ENCODE measurements around the gene RIC8B. TPM values are rescaled to one million over a fixed set of nuclear protein-coding genes. Genes with fewer than 3 reads are reported as not detected.

RIC8B gene
- total and polyA plus RNA-seq, 8 donors, result 2.2 to 71.0 (median 5.6) TPM

DNA sequence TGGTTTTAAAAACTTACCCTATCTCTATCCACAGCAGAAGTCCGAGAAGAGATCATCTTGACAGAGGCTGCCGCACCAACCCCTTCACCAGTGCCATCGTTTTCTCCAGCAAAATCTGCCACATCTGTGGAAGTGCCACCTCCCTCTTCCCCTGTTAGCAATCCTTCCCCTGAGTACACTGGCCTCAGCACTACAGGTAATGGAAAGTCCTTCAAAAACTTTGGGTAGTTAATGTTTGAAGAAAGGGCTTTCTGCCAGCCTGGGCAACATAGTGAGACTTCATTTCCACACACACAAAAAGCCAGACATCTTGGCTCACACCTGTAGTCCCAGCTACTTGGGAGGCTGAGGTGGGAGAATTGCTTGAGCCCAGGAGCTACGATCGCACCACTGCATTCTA is 41.6 kb upstream of the RIC8B start:
- H3K9me3 ChIP-seq, result no peaks in the 10 kb centered on the region
- WGBS, 5 donors, result 91 to 94% (median 93%) methylated on average over 5 of the region's 5 CpGs
- no peak for DNase-seq
- H3K36me3 ChIP-seq, result no peaks in the 10 kb centered on the region
- no peak for TF ChIP-seq CTCF (IDR thresholded peaks at IDR 0.05)
- no peak for TF ChIP-seq POLR2A (IDR thresholded peaks at IDR 0.05)
- no peak for TF ChIP-seq POLR2AphosphoS5 (IDR thresholded peaks at IDR 0.05)
- TF ChIP-seq EP300 (IDR thresholded peaks at IDR 0.05), result no peak
- intact Hi-C loops (cut with DNase I; ENCODE audit: low total_unique reads), result no loop called here
- no peak overlapping the region for H3K4me3 ChIP-seq
- H3K27me3 ChIP-seq, result no peaks in the 10 kb centered on the region
- no peak overlapping the region for H3K27ac ChIP-seq
- no peaks in the 10 kb centered on the region for H3K4me1 ChIP-seq

- H3K4me3 ChIP-seq, result no peak overlapping the region
- no peaks in the 10 kb centered on the region for H3K4me1 ChIP-seq
- intact Hi-C loops (cut with DNase I; ENCODE audit: low total_unique reads), result no loop called here
- no peaks in the 10 kb centered on the region for H3K36me3 ChIP-seq
- no peaks in the 10 kb centered on the region for H3K9me3 ChIP-seq
- 78 to 89% (median 82%) methylated on average over 4 of the region's 4 CpGs for WGBS, 5 donors
- no peak overlapping the region for H3K27ac ChIP-seq
- no peaks in the 10 kb centered on the region for H3K27me3 ChIP-seq
- DNase-seq, result no peak
- no peak for TF ChIP-seq EP300 (IDR thresholded peaks at IDR 0.05)
- TF ChIP-seq POLR2AphosphoS5 (IDR thresholded peaks at IDR 0.05), result no peak
- no peak for TF ChIP-seq POLR2A (IDR thresholded peaks at IDR 0.05)
- no peak for TF ChIP-seq CTCF (IDR thresholded peaks at IDR 0.05)
Observed at GRCh38 chr12:106733660-106734059, 40.8 kb upstream of the RIC8B start.

DNA sequence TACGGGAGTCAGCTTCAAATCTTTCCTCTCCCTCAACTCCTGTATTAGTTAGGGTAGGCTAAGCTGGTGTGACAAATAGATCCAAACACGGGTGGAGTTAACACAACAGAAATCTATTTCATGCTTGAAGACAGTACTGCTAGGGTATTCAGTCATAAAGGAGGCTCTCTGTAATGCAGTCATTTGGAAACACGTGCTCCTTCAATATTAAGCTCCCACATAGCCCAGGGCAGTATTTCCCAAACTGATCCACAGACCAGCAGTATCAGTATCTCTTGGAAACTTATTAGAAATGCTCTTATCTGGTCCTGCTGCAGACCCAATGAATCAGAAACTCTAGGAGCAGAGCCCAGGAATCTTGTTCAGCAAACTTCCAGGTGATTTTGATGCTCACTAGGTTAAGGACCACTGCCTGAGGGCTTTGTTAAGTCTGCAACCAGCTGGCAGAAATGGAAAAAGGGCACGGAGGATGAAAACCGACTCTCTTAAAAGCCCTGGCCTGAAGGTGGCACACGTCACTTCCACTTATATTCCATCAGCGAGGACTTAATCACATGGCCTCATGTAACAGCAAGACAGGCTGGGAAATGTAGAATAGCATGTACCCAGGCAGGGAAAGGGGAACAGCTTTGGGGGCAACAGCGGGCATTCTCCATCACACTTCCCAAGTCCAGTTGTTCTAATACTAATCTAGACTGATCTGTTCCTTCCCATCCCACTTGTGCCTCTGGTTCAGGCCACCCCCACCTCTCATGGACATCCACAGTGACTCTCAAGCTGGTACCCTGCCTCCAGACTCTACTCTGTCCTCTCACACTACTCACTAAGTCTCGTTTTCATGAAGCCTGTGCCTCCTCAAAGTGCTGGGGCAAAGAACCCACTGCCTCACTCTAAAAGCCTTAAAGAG is 38.2 kb upstream of the RIC8B start:
- no peak for DNase-seq
- intact Hi-C loops (cut with DNase I; ENCODE audit: low total_unique reads), result no loop called here
- H3K4me3 ChIP-seq, result no peak overlapping the region
- WGBS, 5 donors, result 61 to 72% (median 64%) methylated on average over 9 of the region's 9 CpGs
- H3K9me3 ChIP-seq, result no peaks in the 10 kb centered on the region
- no peaks in the 10 kb centered on the region for H3K36me3 ChIP-seq
- H3K27ac ChIP-seq, result no peak overlapping the region
- H3K4me1 ChIP-seq, result peaks cover 0 to 5% (median 0%) of the 10 kb centered on the region in 4 donors
- no peaks in the 10 kb centered on the region for H3K27me3 ChIP-seq
- no peak for TF ChIP-seq POLR2AphosphoS5 (IDR thresholded peaks at IDR 0.05)
- TF ChIP-seq POLR2A (IDR thresholded peaks at IDR 0.05), result no peak
- no peak for TF ChIP-seq EP300 (IDR thresholded peaks at IDR 0.05)
- no peak for TF ChIP-seq CTCF (IDR thresholded peaks at IDR 0.05)

DNA sequence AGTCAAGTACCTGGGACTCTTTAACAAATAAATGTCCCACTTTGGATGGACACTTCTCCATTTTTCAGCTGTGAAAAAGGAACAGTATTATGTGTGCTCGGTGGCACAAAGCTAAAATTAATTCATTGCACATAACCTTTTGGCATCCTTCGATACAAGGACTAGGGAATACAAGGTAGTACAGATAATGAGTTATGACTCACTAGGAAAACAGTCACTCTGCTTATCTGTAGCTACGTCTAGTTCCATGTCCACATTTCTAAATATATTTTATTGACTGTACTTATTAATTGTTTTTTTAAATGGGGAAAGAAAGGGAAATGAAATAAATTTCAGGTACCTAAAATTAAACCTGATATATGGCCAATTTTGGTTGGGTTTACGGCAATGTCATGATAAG is 35.2 kb upstream of the RIC8B start:
- no peak overlapping the region for H3K27ac ChIP-seq
- 35 to 46% (median 38%) methylated on average over 4 of the region's 4 CpGs for WGBS, 5 donors
- H3K36me3 ChIP-seq, result no peaks in the 10 kb centered on the region
- intact Hi-C loops (cut with DNase I; ENCODE audit: low total_unique reads), result no loop called here
- peaks cover 0 to 5% (median 0%) of the 10 kb centered on the region in 4 donors for H3K4me1 ChIP-seq
- no peak overlapping the region for H3K4me3 ChIP-seq
- TF ChIP-seq EP300 (IDR thresholded peaks at IDR 0.05) (no peak), POLR2A (IDR thresholded peaks at IDR 0.05) (no peak), POLR2AphosphoS5 (IDR thresholded peaks at IDR 0.05) (no peak), CTCF (IDR thresholded peaks at IDR 0.05) (no peak)
- DNase-seq, result no peak
- peaks cover 0 to 11% (median 0%) of the 10 kb centered on the region in 3 donors for H3K27me3 ChIP-seq
- H3K9me3 ChIP-seq, result no peaks in the 10 kb centered on the region
